NCI-H1417 treated with DMSO at 0.1 percent for 48 hours (cell line): Measurements from ENCODE around the gene NR2C1.
"Not testable (repeated sequence)": the region's sequence is repeated elsewhere in the genome, so short reads cannot be mapped to it uniquely, and the experiment has no call there.

Experiments
- DNase-seq: peaks from one replicate; lab custom pipeline; 2025; lab: John Stamatoyannopoulos, UW

NR2C1 gene

GRCh38 chr12:95002754-95003153 is 70.7 kb downstream of the NR2C1 start:
- no peak for DNase-seq

DNA sequence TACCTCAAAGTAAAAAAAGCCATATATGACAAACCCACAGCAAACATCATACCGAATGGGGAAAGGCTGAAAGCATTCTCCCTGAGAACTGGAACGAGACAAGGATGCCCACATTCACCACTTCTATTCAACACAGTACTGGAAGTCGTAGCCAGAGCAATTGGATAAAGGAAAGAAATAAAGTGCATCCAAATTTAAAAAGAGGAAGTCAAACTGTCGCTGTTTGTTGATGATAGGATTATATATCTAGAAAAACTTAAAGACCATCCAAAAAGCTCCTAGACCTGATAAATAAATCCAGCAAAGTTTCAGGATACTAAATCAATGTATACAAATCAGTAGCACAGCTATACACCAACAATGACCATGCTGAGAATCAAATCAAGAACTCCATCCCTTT is 75.1 kb downstream of the NR2C1 start:
- DNase-seq = no peak

DNA sequence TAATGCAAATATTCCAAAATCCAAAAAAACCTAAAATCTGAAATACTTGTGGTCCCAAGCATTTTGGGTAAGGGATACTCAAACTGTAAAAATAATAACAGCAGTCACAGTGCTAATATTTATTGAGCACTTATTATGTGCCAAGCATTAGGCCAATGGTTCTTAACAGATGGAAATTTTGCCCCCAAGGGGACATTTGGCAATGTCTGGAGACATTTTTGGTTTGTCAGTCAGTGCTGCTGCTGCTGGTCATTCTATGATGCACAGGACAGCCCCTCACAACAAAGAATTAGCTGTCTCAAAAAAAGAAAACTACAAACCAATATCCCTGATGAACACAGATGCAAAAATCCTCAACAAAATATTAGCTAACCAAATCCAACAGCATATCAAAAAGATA is 75.7 kb downstream of the NR2C1 start:
- DNase-seq = no peak

DNA sequence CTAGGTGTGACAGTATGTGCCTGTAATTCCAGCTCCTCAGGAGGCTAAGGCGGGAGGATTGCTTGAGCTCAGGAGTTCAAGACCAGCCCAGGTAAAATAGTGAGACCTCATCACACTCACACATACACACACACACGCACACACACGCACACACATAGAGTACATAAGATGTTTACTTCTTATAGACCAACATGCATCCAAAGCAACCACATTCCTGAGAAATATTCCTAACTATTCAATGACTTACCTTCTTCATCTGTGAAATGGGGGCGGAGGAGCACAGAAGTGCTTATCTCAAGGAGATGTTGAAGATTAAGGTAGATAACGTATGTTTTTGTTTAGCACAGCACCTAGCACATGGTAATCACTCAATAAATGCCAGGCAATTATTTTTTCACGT is 76.4 kb downstream of the NR2C1 start:
- no peak for DNase-seq

DNA sequence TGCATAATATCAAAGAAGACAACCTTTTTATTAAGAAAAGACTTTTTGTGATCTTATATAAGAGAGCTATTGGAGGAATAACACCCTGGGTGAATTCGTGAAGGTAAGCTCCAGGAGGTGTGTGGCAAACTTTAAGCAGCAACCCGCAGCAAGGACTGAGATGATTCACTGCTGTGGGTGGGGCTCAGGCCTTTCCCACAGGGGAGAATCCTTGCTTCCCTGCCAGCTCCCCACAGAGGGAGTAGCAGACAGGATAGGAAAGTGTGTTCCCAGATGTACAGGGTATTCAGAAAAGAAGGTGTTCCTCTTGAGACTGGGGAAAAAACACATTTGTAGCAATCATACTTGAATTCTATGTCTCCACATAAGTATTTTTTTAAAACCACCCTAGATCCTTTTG is 79.1 kb downstream of the NR2C1 start:
- DNase-seq = no peak

GRCh38 chr12:94993855-94994254 is 79.6 kb downstream of the NR2C1 start:
- DNase-seq = not testable (repeated sequence)

GRCh38 chr12:94990222-94990621 is 83.2 kb downstream of the NR2C1 start:
- no peak for DNase-seq

- no peak for DNase-seq
Measured at GRCh38 chr12:94988471-94988870, 84.9 kb downstream of the NR2C1 start.

DNA sequence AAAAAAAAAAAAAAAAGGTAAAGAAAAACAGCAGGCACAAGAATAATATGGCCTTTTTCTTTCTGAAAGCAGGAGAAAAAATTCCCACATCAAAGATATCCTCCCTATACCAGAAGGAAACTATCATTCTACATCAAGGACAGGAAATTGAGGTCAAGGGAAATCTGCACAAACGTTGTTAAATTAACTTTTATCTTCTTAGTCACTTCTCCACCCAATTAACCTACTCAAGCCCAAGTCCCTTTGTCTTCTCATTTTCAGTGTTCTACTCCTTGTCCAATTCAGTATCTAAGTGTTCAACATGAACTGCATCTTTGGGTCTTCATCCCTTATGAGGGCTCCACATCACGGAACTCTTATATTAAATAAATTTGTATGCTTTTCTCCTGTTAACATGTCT is 85.6 kb downstream of the NR2C1 start:
- no peak for DNase-seq

GRCh38 chr12:94987076-94987669 is 86.2 kb downstream of the NR2C1 start:
- no peak for DNase-seq

DNA sequence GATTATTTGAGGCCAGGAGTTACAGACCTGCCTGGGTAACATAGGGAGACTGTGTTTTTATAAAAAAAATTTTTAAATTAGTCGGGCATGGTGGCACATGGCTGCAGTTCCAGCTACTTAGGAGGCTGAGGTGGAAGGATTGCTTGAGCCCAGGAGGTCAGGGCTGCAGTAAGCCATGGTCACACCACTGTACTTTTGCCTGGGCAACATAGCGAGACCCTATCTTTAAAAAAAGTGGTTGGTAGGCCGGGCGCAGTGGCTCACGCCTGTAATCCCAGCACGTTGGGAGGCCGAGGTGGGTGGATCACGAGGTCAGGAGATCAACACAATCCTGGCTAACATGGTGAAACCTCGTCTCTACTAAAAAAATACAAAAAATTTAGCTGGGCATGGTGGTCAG is 88.3 kb downstream of the NR2C1 start:
- DNase-seq = not testable (repeated sequence)

- no peak for DNase-seq
Measured at GRCh38 chr12:94983321-94983720, 90.1 kb downstream of the NR2C1 start.

- no peak for DNase-seq
Measured at GRCh38 chr12:94982456-94982855, 91.0 kb downstream of the NR2C1 start.

DNA sequence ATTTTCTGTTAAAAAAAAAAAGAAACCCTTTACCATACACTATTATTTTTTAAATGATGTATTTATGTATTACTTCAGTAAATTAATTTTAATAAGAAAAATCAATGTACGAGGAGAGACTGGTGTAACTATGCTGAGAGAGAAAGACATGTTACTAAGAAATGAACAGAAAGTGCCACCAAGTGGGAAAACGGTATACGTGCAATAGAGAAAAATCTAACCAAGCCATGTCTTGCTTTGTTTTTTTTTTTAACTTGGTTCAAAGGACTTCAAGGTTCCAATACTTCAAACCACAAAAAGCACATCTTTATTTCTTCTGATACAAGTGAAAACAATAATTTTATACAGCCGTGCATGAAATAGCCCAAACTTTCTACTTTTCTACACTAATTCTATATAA is 92.8 kb downstream of the NR2C1 start:
- no peak for DNase-seq

DNA sequence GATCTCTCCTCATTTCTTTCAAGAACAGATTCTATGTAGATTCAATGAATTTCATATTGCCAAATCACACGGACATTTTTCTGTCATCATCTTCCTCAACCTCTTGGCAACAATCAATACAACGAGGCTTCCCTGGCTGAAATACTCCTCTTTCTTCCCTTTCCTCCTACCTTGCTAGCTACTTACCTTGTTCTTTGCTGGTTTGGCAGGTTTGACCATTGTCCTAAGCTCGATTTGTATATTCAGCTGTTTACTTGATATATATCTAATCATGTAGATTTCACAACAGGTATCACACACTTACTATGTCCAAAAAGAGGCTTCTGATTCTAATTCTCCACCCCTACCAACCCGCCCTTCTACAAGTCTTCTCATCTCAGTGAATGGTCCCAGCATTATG is 93.5 kb downstream of the NR2C1 start:
- no peak for DNase-seq

- no peak for DNase-seq
Measured at GRCh38 chr12:94977766-94978468, 95.5 kb downstream of the NR2C1 start.

DNA sequence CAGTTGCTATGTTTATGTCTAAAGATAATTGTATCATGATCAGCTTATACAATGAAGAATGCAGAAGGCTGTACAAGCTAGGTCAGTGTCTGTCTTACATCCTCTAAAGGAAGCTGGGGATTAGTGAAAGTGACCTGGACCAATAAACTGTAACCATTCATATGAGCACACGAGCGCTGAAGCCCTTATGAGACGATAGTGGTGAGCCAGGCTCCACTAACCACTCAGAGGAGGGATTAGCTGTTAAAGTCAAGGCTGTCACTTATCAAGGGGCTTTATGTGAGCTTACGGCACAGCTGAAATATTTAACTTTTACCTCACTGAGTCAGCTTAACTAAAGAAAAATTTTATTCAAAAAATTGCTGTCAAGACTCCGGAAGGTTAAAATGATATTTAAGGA is 100.2 kb downstream of the NR2C1 start:
- no peak for DNase-seq

DNA sequence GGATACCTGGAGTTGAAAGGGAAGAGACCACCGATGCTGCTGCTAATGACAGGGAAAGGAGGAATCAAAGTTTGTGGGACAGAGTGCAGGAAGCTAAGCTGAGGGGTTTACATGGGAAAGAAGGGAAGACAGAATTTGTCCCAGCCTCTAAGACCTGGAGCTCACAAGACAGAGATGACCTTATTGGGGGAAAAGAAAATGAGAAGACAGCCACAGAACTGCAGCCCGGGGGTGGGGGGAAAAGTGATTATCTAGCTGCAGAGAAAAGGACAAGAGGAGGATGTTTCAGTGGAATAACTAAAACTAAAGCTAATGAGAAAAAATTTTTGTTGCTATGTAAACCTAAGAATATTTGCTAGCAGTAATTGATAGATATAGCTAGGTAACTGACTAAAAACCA is 100.6 kb downstream of the NR2C1 start:
- no peak for DNase-seq

GRCh38 chr12:94971923-94972322 is 101.5 kb downstream of the NR2C1 start:
- DNase-seq = no peak

GRCh38 chr12:94970560-94970959 is 102.9 kb downstream of the NR2C1 start:
- DNase-seq = no peak
